Neutrophil (primary cell): ENCODE data around the gene STH.

Experiments
- H3K27ac ChIP-seq: fragments of 200-600 bp; sonication (generic); 2 replicates; pipeline ENCODE4 v1.5.1; 2016; ENCODE audit warnings: mild to moderate bottlenecking, moderate library complexity
- H3K27me3 ChIP-seq: fragments of 200-600 bp; sonication (generic); 2 replicates; pipeline ENCODE4 v1.6.0; 2016; ENCODE audit warnings: mild to moderate bottlenecking
- H3K36me3 ChIP-seq: fragments of 200-600 bp; sonication (generic); 2 replicates; pipeline ENCODE4 v1.5.1; 2017
- H3K4me1 ChIP-seq, 2 experiments: fragments of 200-600 bp in 1 of 2; sonication (generic) in 1 of 2; 1 replicate in 1 of 2; 2 replicates in 1 of 2; pipeline versions ENCODE4 v1.5.1 to v1.6.1; 2013 to 2016; ENCODE audit warnings: low read depth in 1 of 2, low read length in 1 of 2, mild to moderate bottlenecking in 1 of 2, moderate library complexity in 1 of 2; ENCODE audit not compliant: control insufficient read depth in 1 of 2, insufficient read depth in 1 of 2
- H3K4me3 ChIP-seq, 2 experiments: fragments of 200-600 bp in 1 of 2; sonication (generic) in 1 of 2; 1 replicate in 1 of 2; 2 replicates in 1 of 2; pipeline ENCODE4 v1.5.1; 2013 to 2016; ENCODE audit warnings: low read depth in 1 of 2, low read length in 1 of 2, mild to moderate bottlenecking in 1 of 2, moderate library complexity in 1 of 2
- H3K9me3 ChIP-seq: fragments of 200-600 bp; sonication (generic); 2 replicates; pipeline ENCODE4 v1.5.1; 2016
- TF ChIP-seq, protein P1 (sequence below): fragments of 200-600 bp; sonication (generic); IDR thresholded peaks from 2 replicates; pipeline ENCODE4 v1.5.1; 2016; ENCODE audit warnings: antibody characterized with exemption

The STH gene, protein sequence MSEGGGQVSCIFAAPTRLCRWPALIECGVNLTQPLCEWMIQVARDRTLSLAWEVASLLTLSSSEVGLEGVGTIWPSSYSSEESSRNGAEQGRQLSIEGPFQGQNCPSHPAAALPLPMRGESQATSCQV

GRCh38 chr17:45998987-45999899 is at the start of gene STH:
TSS of gene STH (plus strand) at chr17:45999250. CDS start at chr17:45999280, 30 bp downstream.
- Histone ChIP-seq H3K27ac (no peak within 1 kb of the TSS), H3K4me3 (no peak within 1 kb of the TSS), H3K4me1 (no peaks in the 10 kb centered on the region), H3K9me3 (no peaks in the 10 kb centered on the region), H3K27me3 (no peaks in the 10 kb centered on the region), H3K36me3 (no peaks in the 10 kb centered on the region)
- TF ChIP-seq, protein P1, sequence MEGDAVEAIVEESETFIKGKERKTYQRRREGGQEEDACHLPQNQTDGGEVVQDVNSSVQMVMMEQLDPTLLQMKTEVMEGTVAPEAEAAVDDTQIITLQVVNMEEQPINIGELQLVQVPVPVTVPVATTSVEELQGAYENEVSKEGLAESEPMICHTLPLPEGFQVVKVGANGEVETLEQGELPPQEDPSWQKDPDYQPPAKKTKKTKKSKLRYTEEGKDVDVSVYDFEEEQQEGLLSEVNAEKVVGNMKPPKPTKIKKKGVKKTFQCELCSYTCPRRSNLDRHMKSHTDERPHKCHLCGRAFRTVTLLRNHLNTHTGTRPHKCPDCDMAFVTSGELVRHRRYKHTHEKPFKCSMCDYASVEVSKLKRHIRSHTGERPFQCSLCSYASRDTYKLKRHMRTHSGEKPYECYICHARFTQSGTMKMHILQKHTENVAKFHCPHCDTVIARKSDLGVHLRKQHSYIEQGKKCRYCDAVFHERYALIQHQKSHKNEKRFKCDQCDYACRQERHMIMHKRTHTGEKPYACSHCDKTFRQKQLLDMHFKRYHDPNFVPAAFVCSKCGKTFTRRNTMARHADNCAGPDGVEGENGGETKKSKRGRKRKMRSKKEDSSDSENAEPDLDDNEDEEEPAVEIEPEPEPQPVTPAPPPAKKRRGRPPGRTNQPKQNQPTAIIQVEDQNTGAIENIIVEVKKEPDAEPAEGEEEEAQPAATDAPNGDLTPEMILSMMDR: no peak

DNA sequence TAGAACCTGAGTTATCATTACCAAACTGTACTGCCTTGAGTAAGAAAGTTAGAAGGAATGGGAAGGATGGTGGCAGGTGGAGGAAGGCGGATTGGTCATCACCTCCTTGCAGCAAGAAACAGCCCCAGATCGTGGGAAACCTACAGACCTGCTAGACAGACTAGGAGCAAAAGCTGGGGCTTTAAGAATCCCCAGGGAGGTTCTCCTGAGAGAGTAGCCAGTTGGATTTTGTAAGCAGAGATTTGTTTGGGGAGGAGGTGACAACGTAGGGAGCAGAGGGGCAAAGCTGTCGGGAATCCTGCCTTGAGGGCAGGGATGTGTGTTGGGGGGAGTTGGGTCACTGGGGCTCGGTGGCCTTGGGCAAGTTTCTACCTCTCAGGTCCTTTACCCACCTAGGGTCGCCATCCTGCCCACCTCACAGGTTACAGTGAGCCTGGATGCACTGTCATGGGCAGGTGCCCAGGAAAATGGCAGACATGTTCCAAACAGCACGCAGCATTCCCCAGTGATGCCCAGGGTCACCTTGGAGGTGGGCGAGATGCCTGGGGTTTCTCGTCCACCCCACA is 49.2 kb upstream of the STH start:
- Histone ChIP-seq H3K4me3 (no peak overlapping the region), H3K27me3 (peaks cover 75% of the 10 kb centered on the region)
- TF ChIP-seq, protein P1: no peak

GRCh38 chr17:45950888-45951287 is 48.2 kb upstream of the STH start:
- Histone ChIP-seq H3K27ac (no peak overlapping the region), H3K4me1 (no peaks in the 10 kb centered on the region), H3K36me3 (no peaks in the 10 kb centered on the region), H3K27me3 (peaks cover 67% of the 10 kb centered on the region), H3K4me3 (no peak overlapping the region), H3K9me3 (no peaks in the 10 kb centered on the region)
- TF ChIP-seq, protein P1: no peak

More for the DNA sequence above, 49.2 kb upstream of the STH start:
- no peaks in the 10 kb centered on the region for H3K36me3 ChIP-seq
- no peaks in the 10 kb centered on the region for H3K4me1 ChIP-seq
- no peak overlapping the region for H3K27ac ChIP-seq
- H3K9me3 ChIP-seq: no peaks in the 10 kb centered on the region

- Histone ChIP-seq H3K9me3 (no peaks in the 10 kb centered on the region), H3K27ac (no peak overlapping the region), H3K27me3 (peaks cover 63% of the 10 kb centered on the region), H3K4me3 (no peak overlapping the region), H3K36me3 (no peaks in the 10 kb centered on the region), H3K4me1 (no peaks in the 10 kb centered on the region)
- TF ChIP-seq, protein P1: no peak
Observed at GRCh38 chr17:45951403-45951802, 47.6 kb upstream of the STH start.

GRCh38 chr17:45951941-45952340 is 47.1 kb upstream of the STH start:
- Histone ChIP-seq H3K36me3 (no peaks in the 10 kb centered on the region), H3K4me3 (no peak overlapping the region), H3K4me1 (no peaks in the 10 kb centered on the region), H3K27ac (no peak overlapping the region), H3K27me3 (peaks cover 60% of the 10 kb centered on the region), H3K9me3 (no peaks in the 10 kb centered on the region)
- TF ChIP-seq, protein P1: no peak
